ENCODE measurements around the gene TSPAN11. TPM values are rescaled to one million over a fixed set of nuclear protein-coding genes. Genes with fewer than 3 reads are reported as not detected.

TSPAN11 gene
- total RNA-seq, 1 donor from 2014 or later: 1.7 TPM

Other genes with a start within 250 kb of the TSPAN11 start
- gene IPO8, start 230.9 kb upstream of the TSPAN11 start, total RNA-seq (ENCODE audit: insufficient read depth, low replicate concordance): 38.8 TPM
- 38.3 TPM for gene CAPRIN2, start 171.8 kb upstream of the TSPAN11 start, total RNA-seq (ENCODE audit: insufficient read depth, low replicate concordance)
- 20.0 TPM for gene DDX11, start 147.1 kb downstream of the TSPAN11 start, total RNA-seq (ENCODE audit: insufficient read depth, low replicate concordance)

Data from umbilical cord (tissue), 1 donor.